Measurements from ENCODE around the gene KLHDC7B. TPM values are rescaled to one million over a fixed set of nuclear protein-coding genes. Genes with fewer than 3 reads are reported as not detected.

Gene KLHDC7B
- total and polyA plus RNA-seq, 2 of the 13 experiments (the other 11 are each of a cell fraction or from before 2014, with no cell fraction given), result 0.11 TPM; not detected in 1

GRCh38 chr22:50525104-50525857, 20.4 kb upstream of the KLHDC7B start, which contains the start of gene SCO2 (continued):
- peak; percentile 91 for TF ChIP-seq ZNF407 (CRISPR knock-in tag; IDR thresholded peaks at IDR 0.05; ENCODE audit: not compliant biosample characterization)
- peak; percentile 86 for TF ChIP-seq MNT (IDR thresholded peaks at IDR 0.05)
- TF ChIP-seq LBX2 (CRISPR knock-in tag; IDR thresholded peaks at IDR 0.05; ENCODE audit: borderline replicate concordance), result 0 out of 2 replicates have a peak, but pooled peaks have one; percentile 76
- TF ChIP-seq MLX (CRISPR knock-in tag; IDR thresholded peaks at IDR 0.05), result peak; percentile 56; the same call in 1 of the 2 replicates
- TF ChIP-seq CHD4 (IDR thresholded peaks at IDR 0.05; ENCODE audit: borderline replicate concordance, low read length), result no peak
- TF ChIP-seq IKZF5 (CRISPR knock-in tag; IDR thresholded peaks at IDR 0.05), result 0 out of 2 replicates have a peak, but pooled peaks have one; percentile 45
- TF ChIP-seq ZBTB7A (CRISPR knock-in tag; IDR thresholded peaks at IDR 0.05), result peak; percentile 11; the same call in 1 of the 2 replicates
- peak; percentile 94 for TF ChIP-seq ZNF501 (CRISPR knock-in tag; IDR thresholded peaks at IDR 0.05)
- TF ChIP-seq ZKSCAN5 (CRISPR knock-in tag; IDR thresholded peaks at IDR 0.05), result no peak
- 0 out of 2 replicates have a peak, but pooled peaks have one; percentile 8 for TF ChIP-seq ZNF510 (CRISPR knock-in tag; IDR thresholded peaks at IDR 0.05; ENCODE audit: low read depth)
- peak; percentile 47; the same call in 1 of the 2 replicates for TF ChIP-seq E2F2 (CRISPR knock-in tag; IDR thresholded peaks at IDR 0.05; ENCODE audit: borderline replicate concordance)
- no peak for TF ChIP-seq TEAD2 (CRISPR knock-in tag; IDR thresholded peaks at IDR 0.05)
- no peak for TF ChIP-seq JUND (CRISPR knock-in tag; IDR thresholded peaks at IDR 0.05)
- no peak for TF ChIP-seq ZNF75D (CRISPR knock-in tag; IDR thresholded peaks at IDR 0.05; ENCODE audit: borderline replicate concordance)
- TF ChIP-seq KLF9 (CRISPR knock-in tag; IDR thresholded peaks at IDR 0.05; ENCODE audit: low read depth), result 0 out of 2 replicates have a peak, but pooled peaks have one; percentile 60
